IMR-90 (cell line): ENCODE data around the gene EDN3. TPM values are rescaled to one million over a fixed set of nuclear protein-coding genes. Genes with fewer than 3 reads are reported as not detected.

ENCODE experiments used
- ATAC-seq: fragments of 200-7000 bp; cut with Tn5 transposase; 2 replicates; pipeline ENCODE4 v1.9.1; 2020; ENCODE audit warnings: low read depth, mild to moderate bottlenecking, moderate library complexity
- BruUV-seq: library from RNA; stranded (reverse); fragments of 400-500 nt; replicated peaks from 2 replicates; lab custom pipeline; 2021; lab: Mats Ljungman, UMichigan
- CTCF ChIA-PET: fragments of 300-600 bp; formaldehyde crosslinking; extraction: SDS; loops from one replicate; lab custom pipeline; 2021; ENCODE audit warnings: antibody characterized with exemption; lab: Yijun Ruan, JAX
- POLR2A ChIA-PET: fragments of 300-600 bp; sonication (Branson Sonifier 250); formaldehyde crosslinking; loops from one replicate; lab custom pipeline; 2022; ENCODE audit warnings: antibody characterized with exemption; ENCODE audit not compliant: unreplicated experiment; lab: Charles Lee
- DNase-seq: peaks from one replicate; pipeline ENCODE4 v3.0.0; 2013
- H2AFZ ChIP-seq: replicated peaks from 2 replicates; pipeline ENCODE3; 2013; ENCODE audit warnings: low read length, mild to moderate bottlenecking; ENCODE audit not compliant: poor library complexity
- H2AK5ac ChIP-seq: 2 replicates; pipeline ENCODE4 v1.6.1; 2013; ENCODE audit warnings: low read depth, low read length, inconsistent platforms
- H2AK9ac ChIP-seq: replicated peaks from 2 replicates; pipeline ENCODE3; 2013; ENCODE audit warnings: mild to moderate bottlenecking, low read depth, low read length, moderate library complexity; ENCODE audit not compliant: poor library complexity
- H2BK120ac ChIP-seq: 2 replicates; pipeline ENCODE4 v1.6.1; 2013; ENCODE audit warnings: low read depth, low read length, inconsistent platforms
- H2BK15ac ChIP-seq: 3 replicates; pipeline ENCODE4 v1.6.1; 2013; ENCODE audit warnings: low read depth, low read length, inconsistent platforms
- H2BK20ac ChIP-seq: 2 replicates; pipeline ENCODE4 v1.6.1; 2013; ENCODE audit warnings: low read depth, mild to moderate bottlenecking, inconsistent platforms, low read length, moderate library complexity
- H2BK5ac ChIP-seq: 2 replicates; pipeline ENCODE4 v1.6.1; 2013; ENCODE audit warnings: mild to moderate bottlenecking, low read depth, low read length, inconsistent platforms; ENCODE audit not compliant: poor library complexity, severe bottlenecking
- H3K14ac ChIP-seq: replicated peaks from 2 replicates; pipeline ENCODE4 v1.6.1; 2013; ENCODE audit warnings: low read depth, low read length, inconsistent platforms
- H3K18ac ChIP-seq: 2 replicates; pipeline ENCODE4 v1.6.1; 2013; ENCODE audit warnings: low read depth, low read length, control low read depth
- H3K23ac ChIP-seq: 2 replicates; pipeline ENCODE4 v1.6.1; 2013; ENCODE audit warnings: low read depth, low read length, inconsistent platforms
- H3K27ac ChIP-seq: 2 replicates; pipeline ENCODE4 v1.5.1; 2013; ENCODE audit warnings: mild to moderate bottlenecking, control low read depth, low read length; ENCODE audit not compliant: insufficient read depth
- H3K27me3 ChIP-seq: 2 replicates; pipeline ENCODE4 v1.6.1; 2013; ENCODE audit warnings: low read length; ENCODE audit not compliant: control insufficient read depth, insufficient read depth
- H3K36me3 ChIP-seq: 2 replicates; pipeline ENCODE4 v1.6.1; 2013; ENCODE audit warnings: low read length, mixed read lengths; ENCODE audit not compliant: control insufficient read depth, insufficient read depth
- H3K4ac ChIP-seq: 2 replicates; pipeline ENCODE4 v1.6.1; 2013; ENCODE audit warnings: low read depth, low read length, inconsistent platforms
- H3K4me1 ChIP-seq: 2 replicates; pipeline ENCODE4 v1.6.1; 2013; ENCODE audit warnings: low read length, mixed read lengths; ENCODE audit not compliant: control insufficient read depth, insufficient read depth
- H3K4me2 ChIP-seq: 2 replicates; pipeline ENCODE4 v1.6.1; 2013; ENCODE audit warnings: low read depth, mild to moderate bottlenecking, control low read depth, low read length, moderate library complexity
- H3K4me3 ChIP-seq: 2 replicates; pipeline ENCODE4 v1.5.1; 2013; ENCODE audit warnings: low read depth, mild to moderate bottlenecking, control low read depth, low read length, moderate library complexity; ENCODE audit not compliant: insufficient read depth
- H3K56ac ChIP-seq: 2 replicates; pipeline ENCODE4 v1.6.1; 2013; ENCODE audit warnings: low read length, inconsistent platforms; ENCODE audit not compliant: insufficient read depth; ENCODE audit errors: extremely low read depth
- H3K79me1 ChIP-seq, 2 experiments: 2 replicates each; pipeline ENCODE4 v1.6.1; 2013; ENCODE audit warnings: low read length in 2 of 2, inconsistent platforms in 1 of 2, low read depth in 1 of 2
- H3K9ac ChIP-seq: 2 replicates; pipeline ENCODE4 v1.6.1; 2013; ENCODE audit warnings: low read depth, low read length, control low read depth
- H3K9me1 ChIP-seq: 2 replicates; pipeline ENCODE4 v1.6.1; 2013; ENCODE audit warnings: low read length, inconsistent platforms; ENCODE audit not compliant: insufficient read depth
- H3K9me3 ChIP-seq: 2 replicates; pipeline ENCODE4 v1.6.1; 2013; ENCODE audit warnings: low read length; ENCODE audit not compliant: control insufficient read depth, insufficient read depth
- H4K20me1 ChIP-seq: 2 replicates; pipeline ENCODE4 v1.6.1; 2013; ENCODE audit warnings: low read length, inconsistent platforms; ENCODE audit not compliant: insufficient read depth
- H4K5ac ChIP-seq: 2 replicates; pipeline ENCODE4 v1.6.1; 2013; ENCODE audit warnings: mild to moderate bottlenecking, low read depth, low read length, control low read depth
- H4K8ac ChIP-seq, 2 experiments: 2 replicates each; pipeline ENCODE4 v1.6.1; 2013; ENCODE audit warnings: low read depth in 2 of 2, low read length in 2 of 2, control low read depth in 1 of 2, inconsistent platforms in 1 of 2
- H4K91ac ChIP-seq: 2 replicates; pipeline ENCODE4 v1.6.1; 2013; ENCODE audit warnings: low read depth, low read length, inconsistent platforms; ENCODE audit not compliant: insufficient read depth
- BHLHE40 ChIP-seq: fragments of 150-350 bp; IDR thresholded peaks from 2 replicates; pipeline ENCODE4 v1.6.1; 2016; ENCODE audit warnings: mild to moderate bottlenecking, low read depth, low read length
- CEBPB ChIP-seq: IDR thresholded peaks from 2 replicates; pipeline ENCODE4 v1.6.1; 2012; ENCODE audit warnings: low read depth, low read length, improper control_type of control experiment
- CHD1 ChIP-seq: IDR thresholded peaks from 2 replicates; pipeline ENCODE4 v1.6.1; 2012; ENCODE audit warnings: low read depth, low read length, improper control_type of control experiment
- FOS ChIP-seq: fragments of 150-350 bp; IDR thresholded peaks from 2 replicates; pipeline ENCODE4 v1.6.1; 2016; ENCODE audit warnings: low read depth, low read length
- MAFK ChIP-seq: IDR thresholded peaks from 2 replicates; pipeline ENCODE4 v1.6.1; 2012; ENCODE audit warnings: low read depth, low read length, improper control_type of control experiment
- MAZ ChIP-seq: IDR thresholded peaks from 2 replicates; pipeline ENCODE4 v1.6.1; 2012; ENCODE audit warnings: low read depth, mild to moderate bottlenecking, low read length, improper control_type of control experiment, moderate library complexity, borderline replicate concordance
- MXI1 ChIP-seq: IDR thresholded peaks from 2 replicates; pipeline ENCODE4 v1.6.1; 2012; ENCODE audit warnings: low read depth, mild to moderate bottlenecking, low read length, moderate library complexity, borderline replicate concordance
- NFE2L2 ChIP-seq: fragments of 150-350 bp; IDR thresholded peaks from 2 replicates; pipeline ENCODE4 v1.6.1; 2016; ENCODE audit warnings: low read depth, mild to moderate bottlenecking, low read length
- POLR2A ChIP-seq: IDR thresholded peaks from 2 replicates; pipeline ENCODE4 v1.6.1; 2012; ENCODE audit warnings: mild to moderate bottlenecking, low read depth, low read length
- RAD21 ChIP-seq: IDR thresholded peaks from 2 replicates; pipeline ENCODE4 v1.6.1; 2012; ENCODE audit warnings: low read length, improper control_type of control experiment
- RCOR1 ChIP-seq: IDR thresholded peaks from 2 replicates; pipeline ENCODE4 v1.6.1; 2012; ENCODE audit warnings: mild to moderate bottlenecking, low read length, improper control_type of control experiment; ENCODE audit not compliant: insufficient replicate concordance
- RFX5 ChIP-seq: IDR thresholded peaks from 2 replicates; pipeline ENCODE4 v1.8.0; 2012; ENCODE audit warnings: low read depth, mild to moderate bottlenecking, low read length, moderate library complexity
- SMC3 ChIP-seq: fragments of 150-350 bp; IDR thresholded peaks from 2 replicates; pipeline ENCODE4 v1.6.1; 2016; ENCODE audit warnings: low read depth, mild to moderate bottlenecking, antibody characterized with exemption, low read length, moderate library complexity
- WGBS, 2 experiments: methylation state at CpG; one replicate each; pipeline versions ENCODE4 v1.1.5 to v1.1.7; 2013; ENCODE audit warnings: missing lambda C conversion rate in 2 of 2; ENCODE audit not compliant: insufficient read length in 1 of 2; ENCODE audit errors: extremely low coverage in 2 of 2; 5-methylcytosine and 5-hydroxymethylcytosine counted together
- dilution Hi-C: fragments of 300-500 bp; cut with HindIII; formaldehyde crosslinking; loops from one replicate; pipeline ENCODE4 v1.14.3; 2018; ENCODE audit warnings: low sequenced_read_pairs; ENCODE audit not compliant: unreplicated experiment
- in situ Hi-C: fragments of 300-500 bp; cut with MboI; formaldehyde crosslinking; loops from 3 replicates; pipeline ENCODE4 v1.14.3; 2019; ENCODE audit warnings: low sequenced_read_pairs, inconsistent platforms, mixed read lengths
- intact Hi-C: fragments of 100-400 bp; cut with micrococcal nuclease; formaldehyde crosslinking; loops from 2 replicates; pipeline ENCODE4 v1.10.0; 2022
- polyA plus RNA-seq, 3 experiments: library from polyadenylated mRNA; depleted of rRNA; stranded (reverse); fragments of >200 nt; gene quantifications; 2 replicates each; pipeline ENCODE4 v1.2.3, GENCODE V29; 2012; ENCODE audit warnings: low replicate concordance in 1 of 3
- total RNA-seq: library from RNA; depleted of rRNA; stranded (reverse); fragments of >200 nt; gene quantifications from 2 replicates; pipeline ENCODE4 v1.2.3, GENCODE V29; 2012
- TF ChIP-seq, protein P1 (sequence below): fragments of 150-350 bp; IDR thresholded peaks from 2 replicates; pipeline ENCODE4 v1.6.1; 2017; ENCODE audit warnings: mild to moderate bottlenecking, antibody characterized with exemption, low read length, low read depth
- TF ChIP-seq, protein P2 (sequence below): conservative IDR thresholded peaks from 2 replicates; pipeline ENCODE4 v1.5.1; 2012; ENCODE audit warnings: mild to moderate bottlenecking, low read depth, low read length, improper control_type of control experiment
- TF ChIP-seq, protein P3 (sequence below): fragments of 150-350 bp; IDR thresholded peaks from 2 replicates; pipeline ENCODE4 v1.6.1; 2016; ENCODE audit warnings: low read depth, mild to moderate bottlenecking, low read length, moderate library complexity, borderline replicate concordance

Gene EDN3
- total and polyA plus RNA-seq, 2 of the 4 experiments (the other 2 are of a cell fraction): not detected

DNA sequence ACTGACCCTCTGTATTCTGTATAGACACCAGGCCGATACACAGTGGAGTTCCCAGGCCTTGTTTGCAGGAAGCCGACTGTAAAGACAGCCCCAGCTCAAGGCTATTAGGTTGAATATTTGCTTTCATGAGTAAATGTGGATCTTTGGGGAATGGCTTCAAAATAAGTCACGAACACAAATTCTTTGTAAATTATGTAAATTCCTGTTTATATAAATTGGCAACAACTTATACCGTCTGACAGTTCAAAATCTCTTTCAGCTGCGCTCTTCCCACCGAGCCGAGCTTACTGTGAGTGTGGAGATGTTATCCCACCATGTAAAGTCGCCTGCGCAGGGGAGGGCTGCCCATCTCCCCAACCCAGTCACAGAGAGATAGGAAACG, 24.7 kb downstream of the EDN3 start:
- no peaks in the 10 kb centered on the region for H4K20me1 ChIP-seq
- no peak overlapping the region for H3K23ac ChIP-seq
- no peak overlapping the region for H3K4me3 ChIP-seq
- no peak for DNase-seq
- no peak overlapping the region for H3K4me2 ChIP-seq
- no peaks in the 10 kb centered on the region for H3K27me3 ChIP-seq
- no peak overlapping the region for H3K14ac ChIP-seq
- intact Hi-C loops (no loop called here), dilution Hi-C loops (no loop called here), in situ Hi-C loops (no loop called here)
- no peak overlapping the region for H2BK120ac ChIP-seq
- no peak for ATAC-seq
- POLR2A ChIA-PET: no interaction called here
- no peak overlapping the region for H4K5ac ChIP-seq
- no peak overlapping the region for H3K4ac ChIP-seq
- no peak overlapping the region for H4K91ac ChIP-seq
- no peak overlapping the region for H3K56ac ChIP-seq
- H2AFZ ChIP-seq: no peak overlapping the region
- no peak overlapping the region for H3K18ac ChIP-seq
- TF ChIP-seq MXI1 (no peak), RCOR1 (no peak), MAFK (no peak), CHD1 (no peak), MAZ (no peak), NFE2L2 (no peak), POLR2A (no peak), RAD21 (no peak), SMC3 (no peak), FOS (no peak), BHLHE40 (no peak), CEBPB (no peak), RFX5 (no peak)
- TF ChIP-seq, protein P1, sequence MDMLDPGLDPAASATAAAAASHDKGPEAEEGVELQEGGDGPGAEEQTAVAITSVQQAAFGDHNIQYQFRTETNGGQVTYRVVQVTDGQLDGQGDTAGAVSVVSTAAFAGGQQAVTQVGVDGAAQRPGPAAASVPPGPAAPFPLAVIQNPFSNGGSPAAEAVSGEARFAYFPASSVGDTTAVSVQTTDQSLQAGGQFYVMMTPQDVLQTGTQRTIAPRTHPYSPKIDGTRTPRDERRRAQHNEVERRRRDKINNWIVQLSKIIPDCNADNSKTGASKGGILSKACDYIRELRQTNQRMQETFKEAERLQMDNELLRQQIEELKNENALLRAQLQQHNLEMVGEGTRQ: no peak
- TF ChIP-seq, protein P2, sequence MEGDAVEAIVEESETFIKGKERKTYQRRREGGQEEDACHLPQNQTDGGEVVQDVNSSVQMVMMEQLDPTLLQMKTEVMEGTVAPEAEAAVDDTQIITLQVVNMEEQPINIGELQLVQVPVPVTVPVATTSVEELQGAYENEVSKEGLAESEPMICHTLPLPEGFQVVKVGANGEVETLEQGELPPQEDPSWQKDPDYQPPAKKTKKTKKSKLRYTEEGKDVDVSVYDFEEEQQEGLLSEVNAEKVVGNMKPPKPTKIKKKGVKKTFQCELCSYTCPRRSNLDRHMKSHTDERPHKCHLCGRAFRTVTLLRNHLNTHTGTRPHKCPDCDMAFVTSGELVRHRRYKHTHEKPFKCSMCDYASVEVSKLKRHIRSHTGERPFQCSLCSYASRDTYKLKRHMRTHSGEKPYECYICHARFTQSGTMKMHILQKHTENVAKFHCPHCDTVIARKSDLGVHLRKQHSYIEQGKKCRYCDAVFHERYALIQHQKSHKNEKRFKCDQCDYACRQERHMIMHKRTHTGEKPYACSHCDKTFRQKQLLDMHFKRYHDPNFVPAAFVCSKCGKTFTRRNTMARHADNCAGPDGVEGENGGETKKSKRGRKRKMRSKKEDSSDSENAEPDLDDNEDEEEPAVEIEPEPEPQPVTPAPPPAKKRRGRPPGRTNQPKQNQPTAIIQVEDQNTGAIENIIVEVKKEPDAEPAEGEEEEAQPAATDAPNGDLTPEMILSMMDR: no peak
- TF ChIP-seq, protein P3, sequence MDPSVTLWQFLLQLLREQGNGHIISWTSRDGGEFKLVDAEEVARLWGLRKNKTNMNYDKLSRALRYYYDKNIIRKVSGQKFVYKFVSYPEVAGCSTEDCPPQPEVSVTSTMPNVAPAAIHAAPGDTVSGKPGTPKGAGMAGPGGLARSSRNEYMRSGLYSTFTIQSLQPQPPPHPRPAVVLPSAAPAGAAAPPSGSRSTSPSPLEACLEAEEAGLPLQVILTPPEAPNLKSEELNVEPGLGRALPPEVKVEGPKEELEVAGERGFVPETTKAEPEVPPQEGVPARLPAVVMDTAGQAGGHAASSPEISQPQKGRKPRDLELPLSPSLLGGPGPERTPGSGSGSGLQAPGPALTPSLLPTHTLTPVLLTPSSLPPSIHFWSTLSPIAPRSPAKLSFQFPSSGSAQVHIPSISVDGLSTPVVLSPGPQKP: no peak
- no peak overlapping the region for H2BK15ac ChIP-seq
- H2AK9ac ChIP-seq: no peak overlapping the region
- H2BK5ac ChIP-seq: no peak overlapping the region
- H3K9me3 ChIP-seq: no peaks in the 10 kb centered on the region; the same call in 1 of the 2 replicates
- H4K8ac ChIP-seq: no peak overlapping the region
- H2AK5ac ChIP-seq: no peak overlapping the region
- CTCF ChIA-PET: no interaction called here
- BruUV-seq: no TSS peak
- no peak overlapping the region for H2BK20ac ChIP-seq
- no peak overlapping the region for H3K27ac ChIP-seq
- H3K9ac ChIP-seq: no peak overlapping the region
- no peaks in the 10 kb centered on the region for H3K4me1 ChIP-seq
- H3K79me1 ChIP-seq: no peaks in the 10 kb centered on the region
- no peaks in the 10 kb centered on the region for H3K9me1 ChIP-seq
- WGBS, 2 experiments: no CpG with 5 or more reads among the region's 10 CpGs
- H3K36me3 ChIP-seq: no peaks in the 10 kb centered on the region
